Activated T-cell treated with anti-CD3 and anti-CD28 coated beads, Interleukin-2, amount 50 U/mL, for 48 hours (primary cell): ENCODE data around the gene BTBD9.

Experiments
- DNase-seq, 2 experiments: peaks; one replicate each; pipeline ENCODE4 v3.0.0-alpha.2; 2020

Gene BTBD9

DNA sequence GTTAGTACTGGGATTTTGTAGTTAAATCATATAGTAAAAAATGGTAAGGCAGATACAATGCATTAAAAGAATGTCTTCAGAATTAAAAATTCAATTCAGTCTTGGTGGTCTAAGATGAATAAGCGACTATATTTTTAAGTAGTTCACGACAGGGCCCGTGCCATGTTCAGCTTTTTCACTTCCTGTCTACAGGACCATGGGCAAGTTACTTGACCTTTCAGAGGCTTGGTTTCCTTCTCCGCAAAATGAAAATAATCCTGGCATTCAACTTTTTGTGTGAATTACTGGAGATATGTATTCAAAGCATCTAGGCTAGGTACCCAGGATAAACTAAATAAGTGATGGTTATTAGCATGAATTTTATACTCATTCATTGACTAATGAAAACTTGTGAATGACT lies 216.0 kb downstream of the BTBD9 start:
- no peak for DNase-seq

DNA sequence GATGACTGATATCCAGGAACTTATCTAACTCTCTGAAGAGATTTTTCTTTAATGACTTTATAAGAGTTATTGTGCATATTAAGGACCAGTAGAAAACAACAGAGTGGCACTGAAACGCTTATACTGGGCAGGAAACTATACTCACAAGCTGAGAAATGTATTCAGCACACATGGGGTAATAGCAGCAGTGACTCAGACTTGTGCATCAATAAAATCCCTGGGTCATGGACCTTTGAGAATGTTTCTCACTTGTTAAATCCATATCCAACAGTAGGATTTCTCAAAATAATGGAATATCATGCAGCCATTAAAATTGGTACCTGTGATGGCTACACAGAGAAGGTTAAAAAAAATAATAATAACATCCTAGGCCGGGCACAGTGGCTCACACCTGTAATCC lies 219.5 kb downstream of the BTBD9 start:
- no peak for DNase-seq

DNA sequence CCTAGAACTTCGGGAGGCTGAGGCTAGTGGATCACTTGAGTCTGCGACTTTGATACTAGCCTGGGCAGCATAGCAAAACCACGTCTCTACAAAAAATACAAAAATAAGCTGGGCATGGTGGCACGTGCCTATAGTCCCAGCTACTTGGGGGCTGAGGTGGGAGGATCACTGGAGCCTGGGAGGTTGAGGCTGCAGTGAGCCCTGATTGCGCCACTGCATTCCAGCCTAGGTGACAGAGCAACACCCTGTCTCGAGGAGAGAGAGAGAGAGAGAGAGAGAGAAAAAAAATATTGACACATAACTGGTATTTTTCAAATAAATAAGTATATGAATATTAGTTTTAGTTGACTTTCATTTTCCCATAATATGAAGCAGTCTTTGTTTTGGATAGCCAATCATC lies 222.2 kb downstream of the BTBD9 start:
- no peak for DNase-seq

DNA sequence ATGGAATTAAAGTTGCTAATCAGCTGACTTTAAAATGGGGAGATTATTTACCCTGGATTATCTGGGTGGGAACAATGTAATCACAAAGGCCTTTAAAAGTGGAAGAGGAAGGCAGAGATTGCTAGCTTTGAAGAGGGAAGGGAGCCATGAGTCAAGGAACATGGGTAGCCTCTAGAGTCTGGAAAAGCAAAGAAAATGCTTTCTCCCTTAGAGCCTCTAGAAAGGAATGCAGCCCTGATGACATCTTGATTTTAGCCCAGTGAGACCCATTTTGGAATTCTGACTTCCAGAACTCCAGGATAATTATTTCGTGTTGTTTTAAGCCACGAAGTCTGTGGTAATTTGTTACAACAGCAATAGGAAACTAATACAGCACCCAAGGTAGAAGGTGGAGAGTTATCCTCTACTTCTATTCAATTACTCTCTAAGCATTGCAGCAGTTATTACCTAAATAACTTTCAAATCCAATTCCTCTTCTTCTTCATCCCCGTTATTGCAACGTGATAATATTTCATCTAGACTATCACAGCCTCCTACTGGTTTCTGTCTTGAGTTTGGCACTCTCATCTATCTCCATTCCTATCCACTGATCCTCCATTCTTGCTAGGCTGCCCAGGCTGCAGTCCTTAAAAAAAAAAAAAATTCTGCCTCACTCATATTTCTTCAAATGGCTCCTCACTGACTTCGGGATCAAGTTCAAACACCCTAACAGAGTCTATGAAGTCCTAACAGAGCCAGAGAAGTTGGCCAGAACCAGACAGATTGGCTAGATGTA lies 224.3 kb downstream of the BTBD9 start:
- DNase-seq = no peak

DNA sequence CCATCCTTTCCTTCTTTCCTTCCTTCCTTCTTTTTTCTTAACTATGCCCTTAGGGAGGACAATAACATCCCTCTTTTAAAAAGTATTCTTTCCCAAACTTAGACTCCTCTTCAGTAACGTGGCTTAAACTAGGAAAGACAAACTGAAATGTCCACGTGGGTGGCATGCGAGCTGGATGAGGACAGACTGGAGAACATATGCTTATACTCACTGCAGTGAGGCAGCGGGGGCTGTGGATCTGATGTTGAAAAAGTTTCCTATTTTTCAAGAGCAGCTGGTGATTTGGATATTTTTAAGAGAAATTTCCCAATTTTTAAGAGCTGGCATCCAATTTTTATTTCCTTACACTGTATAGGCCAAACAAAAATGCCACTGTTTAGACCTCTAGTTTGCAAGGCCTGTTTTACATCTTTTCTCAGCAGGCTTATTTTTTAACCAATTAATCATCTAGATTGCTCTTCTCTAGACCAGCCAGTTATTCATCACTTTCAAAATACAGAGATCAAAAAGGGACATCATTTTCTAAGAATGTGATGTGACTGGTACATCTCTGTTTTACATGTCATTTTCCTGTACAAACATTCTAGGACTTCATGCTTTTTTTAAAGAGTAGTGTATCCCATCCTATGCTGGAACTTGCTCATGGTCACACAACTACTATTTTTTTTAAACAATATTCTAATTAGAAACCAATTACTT lies 226.5 kb downstream of the BTBD9 start:
- no peak for DNase-seq

DNA sequence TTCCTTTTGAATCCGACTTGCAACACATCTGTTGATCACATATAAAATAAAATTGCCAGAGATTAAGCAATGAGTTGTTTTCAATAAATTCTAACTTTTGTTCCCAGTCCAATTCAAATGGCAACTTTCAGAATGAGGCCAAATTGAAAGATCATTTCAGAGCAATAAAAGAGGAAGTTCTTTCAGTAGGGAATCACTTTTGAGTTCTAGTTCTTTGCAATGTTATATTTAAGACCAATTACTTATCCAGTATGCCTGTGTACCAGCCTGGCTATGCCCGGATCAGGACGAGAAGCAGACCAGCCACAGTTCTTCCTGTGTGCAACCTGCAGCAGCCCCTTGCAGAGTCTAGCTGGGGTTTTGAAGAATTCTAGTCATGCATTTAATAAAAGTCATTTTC lies 232.5 kb downstream of the BTBD9 start:
- no peak for DNase-seq

DNA sequence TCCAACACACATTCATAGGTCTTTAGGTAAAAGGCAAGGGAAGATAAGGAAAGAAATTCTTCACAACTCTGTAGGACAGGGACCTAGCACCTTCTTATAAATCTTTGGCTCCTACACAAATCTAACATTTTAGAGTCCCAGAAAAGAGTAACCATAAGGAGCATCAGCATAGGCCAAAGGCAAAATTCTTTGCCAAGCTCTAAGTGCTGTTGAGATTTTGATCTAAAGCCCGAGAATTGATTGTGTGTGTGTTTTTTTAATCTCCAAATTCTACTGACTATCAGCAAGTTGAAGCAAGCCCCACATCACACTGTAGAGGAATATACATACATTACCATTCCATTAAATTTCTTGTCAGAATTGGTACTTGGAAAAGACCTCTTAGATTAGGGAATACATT lies 233.6 kb downstream of the BTBD9 start:
- DNase-seq = no peak

DNA sequence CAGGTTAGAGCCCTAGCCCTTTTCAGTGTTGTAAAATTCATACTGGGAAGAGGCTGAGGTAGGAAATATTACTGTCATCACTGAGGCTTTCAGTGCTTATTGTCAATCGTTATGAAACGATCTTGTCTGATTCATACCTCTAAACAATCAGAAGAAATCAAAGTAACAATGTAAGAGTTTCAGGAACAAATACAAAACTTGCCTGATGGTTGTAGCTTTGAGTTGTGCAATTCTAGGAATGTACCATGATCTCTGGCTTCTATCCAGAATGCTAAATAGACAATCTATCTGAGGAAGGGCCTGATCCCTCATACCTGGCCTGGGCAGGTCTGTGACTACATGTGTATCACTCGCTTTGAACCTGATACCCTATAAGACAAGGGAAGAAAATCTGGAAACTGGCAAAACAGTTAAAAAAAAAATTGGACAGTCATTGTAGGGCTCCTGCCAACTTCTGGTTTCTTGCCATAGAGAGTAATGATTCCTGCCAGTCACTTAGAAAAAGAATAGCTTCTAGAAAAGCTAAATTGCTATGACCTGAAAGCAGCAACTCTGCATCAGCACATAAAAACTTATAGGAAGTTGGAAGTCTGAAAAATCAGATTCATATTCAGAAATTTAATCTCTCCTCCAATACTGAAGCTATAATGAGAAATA lies 234.7 kb downstream of the BTBD9 start:
- DNase-seq = no peak

DNA sequence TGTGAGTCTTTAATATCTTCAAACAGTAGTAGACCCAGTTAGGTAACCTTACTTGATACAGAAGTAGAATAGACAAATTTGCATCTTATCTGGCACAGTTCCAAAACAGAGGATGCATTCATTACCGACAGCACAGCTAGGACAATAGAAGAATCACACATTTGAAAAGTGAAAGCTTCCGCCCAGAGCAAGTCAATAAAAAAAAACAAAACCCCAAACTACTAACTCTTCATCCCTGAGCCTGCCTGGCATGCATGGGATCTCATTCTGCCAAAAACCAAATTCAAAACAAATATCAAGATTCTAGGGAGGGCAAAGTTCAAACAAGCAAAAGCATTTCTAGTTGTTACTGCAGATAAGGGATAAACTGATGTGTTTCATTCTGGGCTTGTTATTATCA lies 235.4 kb downstream of the BTBD9 start:
- DNase-seq = no peak

DNA sequence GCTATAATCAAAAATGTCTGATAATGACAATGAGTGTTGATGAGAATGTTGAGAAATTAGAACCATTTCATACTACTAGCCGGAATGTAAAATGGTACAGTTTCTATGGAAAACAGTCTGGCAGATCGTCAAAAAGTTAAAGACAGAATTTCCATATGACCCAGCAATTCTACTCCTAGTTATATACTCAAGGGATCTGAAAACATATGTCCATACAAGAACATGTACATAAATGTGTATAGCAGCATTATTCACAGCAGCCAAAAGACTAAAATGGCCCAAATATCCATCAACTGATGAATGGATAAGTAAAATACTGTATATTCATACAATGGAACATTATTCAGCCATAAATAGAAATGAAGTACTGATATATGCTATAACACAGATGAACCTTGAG lies 236.2 kb downstream of the BTBD9 start:
- DNase-seq = no peak

DNA sequence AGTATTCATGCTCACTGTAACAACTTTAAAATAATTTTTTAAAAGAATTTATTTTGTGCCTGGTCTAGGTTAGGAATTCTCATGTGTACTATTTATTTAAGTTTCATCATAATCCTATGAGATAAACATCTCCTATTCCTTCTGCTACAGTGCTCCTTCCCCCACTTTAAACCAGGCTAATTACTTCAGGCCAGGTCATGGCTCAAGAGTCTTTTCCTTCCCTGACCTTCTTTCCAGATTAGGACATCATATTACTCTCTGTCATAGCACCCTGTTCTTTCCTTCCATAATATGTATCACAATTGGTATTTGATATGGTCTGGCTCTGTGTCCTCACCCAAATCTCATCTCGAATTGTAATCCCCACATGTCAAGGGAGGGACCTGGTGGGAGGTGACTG lies 239.0 kb downstream of the BTBD9 start:
- no peak for DNase-seq

DNA sequence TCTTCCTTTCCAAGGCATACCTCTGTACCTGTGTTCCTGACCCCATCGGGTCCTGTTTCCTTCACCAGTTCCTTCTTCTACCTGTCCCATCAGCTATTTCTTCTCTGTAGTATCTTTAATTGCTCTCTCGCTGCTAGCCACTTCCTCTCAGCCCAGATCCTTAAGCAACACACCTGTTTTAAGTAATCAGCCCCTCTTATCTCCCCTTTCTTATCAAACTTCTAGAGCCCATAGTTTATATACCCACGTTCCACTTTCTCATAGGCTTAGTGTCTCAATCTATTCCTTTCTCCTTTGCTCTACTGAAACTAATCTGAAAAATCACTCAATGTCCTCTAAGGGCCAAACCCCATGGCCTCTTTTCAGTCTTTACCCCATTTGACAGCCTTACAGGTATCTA lies 239.6 kb downstream of the BTBD9 start:
- no peak for DNase-seq

DNA sequence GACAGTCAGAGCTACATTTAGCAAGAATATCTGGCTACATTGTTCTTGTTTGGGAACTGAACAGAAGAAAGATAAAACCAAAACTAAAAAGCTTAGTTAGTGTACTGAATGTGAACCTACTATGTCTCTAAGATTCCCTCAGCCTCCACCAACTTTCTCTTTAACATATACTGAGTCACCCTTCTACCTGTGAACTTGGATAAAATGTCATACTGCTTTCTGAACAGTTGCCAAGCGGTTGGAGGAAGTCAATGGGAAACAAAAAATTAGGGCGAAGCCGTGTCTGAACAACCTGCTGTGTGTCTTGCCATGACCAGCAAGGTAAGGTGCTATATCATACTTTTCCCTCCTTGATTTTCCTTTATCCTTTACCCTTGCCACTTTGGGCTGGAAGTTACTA lies 243.5 kb downstream of the BTBD9 start:
- no peak for DNase-seq

DNA sequence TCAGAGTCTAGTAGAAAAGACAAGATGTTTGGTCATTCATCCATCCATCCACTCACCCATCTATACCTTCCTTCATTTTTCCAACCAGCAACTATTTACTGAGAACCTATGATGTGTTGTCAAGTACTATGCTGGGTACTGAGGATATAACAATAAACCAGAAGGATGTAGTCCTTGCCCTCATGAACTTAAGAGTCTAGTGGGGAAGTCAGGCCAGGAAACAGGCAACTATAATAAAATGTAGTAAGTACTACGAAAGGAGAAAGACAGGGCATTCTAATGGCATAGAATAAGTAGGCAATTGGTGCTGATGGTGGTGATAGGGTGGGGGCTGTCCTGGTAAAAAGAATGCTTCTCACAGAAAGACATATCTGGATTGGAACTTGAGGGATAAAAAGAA lies 245.7 kb downstream of the BTBD9 start:
- no peak for DNase-seq

DNA sequence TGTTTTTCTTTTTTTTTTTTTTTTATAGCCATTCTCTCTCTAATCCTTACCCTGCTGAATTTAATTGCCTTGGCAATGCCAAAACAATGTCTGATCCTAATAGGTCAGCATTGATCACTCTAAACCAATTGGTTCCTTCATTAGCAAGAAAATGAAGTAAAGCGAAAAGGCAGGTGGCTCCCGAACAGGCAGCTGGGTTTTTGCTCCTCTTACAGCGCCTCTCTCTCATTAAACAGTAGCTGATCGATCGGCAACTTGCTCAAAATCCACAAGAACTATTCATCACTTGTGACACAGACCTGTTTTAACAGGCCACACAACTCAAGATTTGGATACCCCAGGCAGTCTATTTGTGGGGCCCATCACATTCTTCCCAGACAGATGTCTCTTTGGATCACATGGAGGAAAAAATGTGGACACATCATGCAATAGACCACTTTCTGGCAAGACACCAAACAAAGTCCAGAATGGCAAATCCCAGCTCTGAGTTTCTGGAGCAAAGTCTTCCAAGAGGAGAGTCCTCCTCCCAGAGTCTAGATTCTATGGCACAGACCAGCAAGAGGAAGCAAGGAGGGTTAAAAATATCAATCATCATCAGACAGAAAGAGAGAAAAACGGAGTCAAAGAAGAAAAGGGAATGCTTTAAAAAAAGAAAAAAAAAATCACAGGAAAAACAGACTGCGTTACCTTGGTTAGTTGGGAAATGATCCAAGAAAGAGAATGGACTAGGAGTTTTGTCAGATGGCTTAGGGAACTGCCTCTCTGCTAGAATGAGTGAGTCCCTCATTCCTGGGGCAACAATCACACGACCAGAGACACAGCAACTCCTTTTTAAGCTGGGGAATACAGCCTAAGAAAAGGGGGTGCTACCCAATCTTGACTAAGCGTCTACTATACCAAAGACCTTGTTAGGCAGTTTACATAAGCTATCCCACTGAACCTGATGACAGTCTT lies 247.8 kb downstream of the BTBD9 start:
- no peak for DNase-seq

DNA sequence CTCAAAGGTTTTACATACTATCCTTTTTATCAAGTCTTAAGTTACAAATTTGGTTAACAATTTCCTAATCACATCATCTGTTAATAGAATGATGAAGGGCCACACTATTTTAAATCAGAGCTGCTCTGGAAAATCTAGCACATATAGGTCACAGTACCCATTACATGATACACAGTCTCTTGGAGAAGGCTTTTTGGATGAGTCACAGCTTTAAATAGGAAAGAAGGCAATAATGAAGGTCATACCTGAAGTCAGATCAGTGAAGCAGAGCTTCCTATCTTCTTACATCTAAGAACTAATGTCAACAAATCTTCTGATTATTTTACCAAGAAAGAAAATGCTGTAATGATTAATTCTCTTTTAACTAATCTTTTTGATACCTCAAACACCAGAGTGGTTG lies 248.5 kb downstream of the BTBD9 start:
- DNase-seq = no peak

DNA sequence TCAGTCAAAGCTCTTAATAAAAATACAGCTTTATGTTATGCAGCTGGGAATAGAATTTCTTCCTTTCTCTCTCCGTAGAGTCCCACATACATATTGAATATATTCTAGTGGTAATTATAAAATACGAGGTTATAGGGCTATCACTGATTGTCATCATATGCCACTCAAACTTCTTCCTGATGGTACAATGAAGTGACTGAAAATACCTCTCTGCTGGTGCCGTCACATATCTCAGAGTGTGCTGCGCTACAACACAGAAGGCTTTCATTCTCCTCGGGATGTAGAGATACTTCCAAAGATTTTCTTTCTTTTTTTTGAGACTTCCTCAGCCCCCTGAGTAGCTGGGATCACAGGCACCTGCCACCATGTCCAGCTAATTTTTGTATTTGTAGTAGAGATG lies 249.9 kb downstream of the BTBD9 start:
- no peak for DNase-seq

DNA sequence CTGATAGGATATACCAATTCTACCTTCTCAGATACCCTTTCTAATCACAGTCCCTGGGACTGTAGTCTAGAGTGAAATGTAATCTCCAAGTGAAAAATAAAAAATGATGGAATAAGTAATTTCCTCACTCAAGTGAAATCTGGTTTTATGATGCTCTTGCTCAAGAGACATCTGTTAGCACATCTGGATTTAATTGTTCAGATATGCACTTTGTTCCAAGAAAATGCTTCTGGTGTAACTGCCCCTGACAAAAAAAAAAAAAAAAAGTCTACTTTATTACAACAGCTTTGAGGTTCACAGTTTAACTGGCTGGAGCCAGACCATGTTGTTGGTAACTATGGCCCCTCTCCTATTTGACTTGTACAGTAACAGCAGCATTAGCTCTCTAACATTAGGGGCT lies 251.8 kb downstream of the BTBD9 start:
- no peak for DNase-seq

DNA sequence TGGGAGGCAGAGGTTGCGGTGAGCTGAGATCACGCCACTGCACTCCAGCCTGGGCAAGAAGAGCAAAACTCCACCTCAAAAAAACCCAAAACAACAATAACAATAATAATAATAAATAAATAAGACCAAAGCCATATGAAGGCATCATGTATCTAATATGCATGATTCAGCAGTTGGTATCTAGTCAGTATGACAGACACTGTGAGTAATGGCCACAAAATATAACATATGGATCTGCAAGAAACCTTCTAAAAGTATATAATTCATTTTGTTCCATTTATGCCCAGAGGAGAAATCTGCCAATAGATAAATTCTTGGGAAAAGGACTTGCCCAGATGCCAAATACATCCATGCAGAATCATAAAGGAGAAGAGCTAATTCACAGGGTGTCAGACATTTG lies 252.3 kb downstream of the BTBD9 start:
- no peak for DNase-seq

DNA sequence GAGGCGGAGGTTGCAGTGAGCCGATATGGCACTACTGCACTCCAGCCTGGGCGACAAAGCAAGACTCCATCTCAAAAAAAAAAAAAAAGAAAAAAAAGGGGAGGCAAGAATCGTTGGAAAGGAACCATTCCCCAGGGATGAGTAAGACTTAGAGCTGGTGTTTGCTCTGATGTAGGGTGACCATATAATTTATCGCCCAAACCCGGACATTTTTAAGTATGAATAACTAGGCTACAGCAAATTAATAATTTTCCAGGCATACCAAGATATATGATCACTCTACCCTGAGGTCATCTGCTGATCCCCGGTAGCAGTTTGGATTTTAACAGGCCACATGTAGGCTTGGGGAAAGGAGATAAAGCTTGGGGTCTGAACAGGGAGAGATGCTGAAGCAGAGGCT lies 260.9 kb downstream of the BTBD9 start:
- DNase-seq = no peak

DNA sequence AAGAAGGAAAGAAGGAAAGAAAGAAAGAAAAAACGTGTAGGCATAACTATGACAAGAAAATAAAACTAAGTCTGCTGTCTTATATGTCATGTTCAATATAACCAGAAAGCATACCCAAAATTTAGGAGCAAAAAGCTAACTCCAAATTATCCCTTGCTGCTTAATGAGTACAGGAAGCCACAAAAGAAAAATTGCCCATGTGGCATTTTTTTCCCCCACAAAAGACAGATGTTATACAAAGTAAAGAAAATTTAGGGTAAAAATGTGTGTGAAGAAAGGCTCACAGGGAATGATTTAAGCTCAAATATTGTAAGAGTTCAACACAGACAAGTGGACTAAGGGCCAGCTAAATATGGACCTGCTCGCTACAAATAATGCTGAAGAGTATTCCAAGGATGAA lies 263.8 kb downstream of the BTBD9 start:
- DNase-seq = no peak

DNA sequence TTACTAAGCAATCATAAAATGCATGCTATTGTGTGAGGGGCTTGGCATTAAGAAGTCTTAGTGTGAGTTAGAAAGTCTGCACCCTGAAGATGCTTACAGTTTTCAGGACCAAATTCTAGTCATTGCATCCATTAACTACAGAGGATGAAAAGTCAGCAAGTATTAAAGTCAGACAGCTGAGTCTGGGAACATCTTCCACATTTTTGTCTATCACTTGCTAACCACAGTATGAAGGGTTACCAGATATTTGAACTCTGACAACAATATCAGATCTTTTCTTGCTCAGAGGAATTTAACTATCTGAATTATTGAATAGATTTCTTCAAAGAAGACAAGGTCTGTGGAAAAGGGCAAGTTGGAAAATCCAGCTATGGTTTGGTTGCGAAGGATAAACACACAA lies 264.4 kb downstream of the BTBD9 start:
- DNase-seq = no peak

DNA sequence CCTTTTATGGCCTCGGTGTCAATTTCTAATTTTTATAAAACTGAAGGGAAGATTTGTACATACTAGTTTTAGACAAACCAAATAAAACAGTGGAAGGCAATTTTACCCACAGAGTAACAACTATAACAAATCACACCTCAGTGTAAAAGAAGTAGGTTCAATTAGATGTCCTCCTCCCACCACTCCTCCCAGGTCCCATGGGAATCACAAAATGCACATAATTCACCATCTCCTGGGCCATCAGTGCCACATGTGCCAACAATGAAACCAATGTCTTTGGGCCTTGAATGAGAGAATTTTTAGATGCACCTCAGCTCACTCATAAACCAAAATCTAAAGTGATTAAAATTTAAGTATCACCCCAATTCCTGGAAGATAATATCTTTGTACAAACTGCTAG lies 267.8 kb downstream of the BTBD9 start:
- no peak for DNase-seq
